ENCODE measurements around the gene HPDL. TPM values are rescaled to one million over a fixed set of nuclear protein-coding genes. Genes with fewer than 3 reads are reported as not detected.

Gene HPDL
- total and polyA plus RNA-seq, 4 experiments from 2014 or later = 0.19 to 0.78 (median 0.31) TPM

DNA sequence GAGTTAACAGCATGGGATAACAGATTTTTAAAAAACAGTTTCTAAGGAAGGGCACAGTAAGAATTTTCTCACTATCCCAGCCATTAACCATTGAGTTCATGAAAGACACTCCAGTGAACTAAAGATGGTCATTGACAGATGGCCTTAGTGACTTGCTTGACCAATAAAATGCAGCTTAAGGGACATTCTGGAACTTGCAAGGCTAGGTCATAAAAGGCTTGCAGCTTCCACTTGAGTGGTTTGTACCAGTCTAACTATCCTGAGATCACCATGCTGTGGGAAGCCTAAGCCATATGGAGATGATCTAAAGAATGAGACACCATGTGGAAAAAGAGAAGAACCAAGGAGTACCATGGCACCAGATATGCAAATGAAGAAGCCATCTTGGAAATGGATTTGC is 51.5 kb downstream of the HPDL start:
- no peak for DNase-seq
- no peaks in the 10 kb centered on the region for H3K36me3 ChIP-seq (ENCODE audit: insufficient read depth, low read length)
- ChIA-PET POLR2A (ENCODE audit: partially characterized antibody) (no interaction called here), CTCF (ENCODE audit: partially characterized antibody) (no interaction called here)
- no peak overlapping the region for H3K4me3 ChIP-seq (ENCODE audit: low read length in 2 of 2)
- Mint-ChIP-seq H3K9me3 (no peaks in the 10 kb centered on the region), H3K4me3 (no peak overlapping the region), H3K27me3 (no peaks in the 10 kb centered on the region), H3K27ac (no peak overlapping the region), H3K4me1 (peaks cover 0 to 3% (median 2%) of the 10 kb centered on the region in 4 donors), H3K36me3 (no peaks in the 10 kb centered on the region)
- H3K9me3 ChIP-seq (ENCODE audit: control insufficient read depth in 1 of 2, low read length in 2 of 2) = no peaks in the 10 kb centered on the region
- H3K27me3 ChIP-seq (ENCODE audit: insufficient read depth, low read length) = no peaks in the 10 kb centered on the region
- H3K27ac ChIP-seq (ENCODE audit: low read depth, low read length) = no peak overlapping the region
- intact Hi-C loops (cut with micrococcal nuclease) = no loop called here
- H3K4me1 ChIP-seq (ENCODE audit: insufficient read depth, low read length) = no peaks in the 10 kb centered on the region

Other genes with a start within 250 kb of the HPDL start
- gene ZSWIM5, start 120.3 kb upstream of the HPDL start, total RNA-seq = 1 to 10 TPM; 3.4 to 3.7 TPM
- under 1 TPM; 0.09 to 0.69 TPM for gene ZSWIM5, start 120.3 kb upstream of the HPDL start, polyA plus RNA-seq
- gene TOE1, start 13.3 kb downstream of the HPDL start, total RNA-seq = 10 to 100 TPM; 18.2 to 18.9 TPM
- 10 to 100 TPM in 1 of 2 donors, 1 to 10 TPM in 1; 6.1 to 13.5 TPM for gene TOE1, start 13.3 kb downstream of the HPDL start, polyA plus RNA-seq
- gene MUTYH, start 13.5 kb downstream of the HPDL start, total RNA-seq = 10 to 100 TPM; 70.0 to 72.1 TPM
- gene MUTYH, start 13.5 kb downstream of the HPDL start, polyA plus RNA-seq = 10 to 100 TPM; 24.0 to 26.1 TPM
- gene TESK2, start 164.3 kb downstream of the HPDL start, total RNA-seq = 1 to 10 TPM; 7.5 to 7.7 TPM
- gene TESK2, start 164.3 kb downstream of the HPDL start, polyA plus RNA-seq = 1 to 10 TPM; 4.5 to 4.9 TPM
- gene CCDC163, start 173.2 kb downstream of the HPDL start, total RNA-seq = 1 to 10 TPM; 4.0 to 4.2 TPM
- 1 to 10 TPM; 4.3 to 4.6 TPM for gene CCDC163, start 173.2 kb downstream of the HPDL start, polyA plus RNA-seq
- 1 to 10 TPM; 6.2 to 6.5 TPM for gene MMACHC, start 173.4 kb downstream of the HPDL start, total RNA-seq
- gene MMACHC, start 173.4 kb downstream of the HPDL start, polyA plus RNA-seq = 1 to 10 TPM in 1 of 2 donors, not detected in 1; 1.5 TPM
- gene PRDX1, start 195.0 kb downstream of the HPDL start, total RNA-seq = 100 to 1,000 TPM; 130 to 145 TPM
- 100 to 1,000 TPM; 249 to 288 TPM for gene PRDX1, start 195.0 kb downstream of the HPDL start, polyA plus RNA-seq
- gene AKR1A1, start 223.9 kb downstream of the HPDL start, total RNA-seq = 10 to 100 TPM; 84.3 to 89.8 TPM
- 100 to 1,000 TPM in 1 of 2 donors, 10 to 100 TPM in 1; 94.6 to 124 TPM for gene AKR1A1, start 223.9 kb downstream of the HPDL start, polyA plus RNA-seq